Activated naive CD8-positive, alpha-beta T cell treated with anti-CD3 and anti-CD28 coated beads, Interleukin-2, amount 50 U/mL, for 24 hours (primary cell): ENCODE data around the gene LRRC59.

Source experiments
- ATAC-seq: fragments of 150-1000 bp; cut with Tn5 transposase; one replicate; pipeline ENCODE4 v1.10.0; 2021
- DNase-seq: peaks from one replicate; pipeline ENCODE4 v3.0.0; 2021
- H3K27ac Mint-ChIP-seq: one replicate; pipeline ENCODE4 v1.8.0; 2021; ENCODE audit warnings: mild to moderate bottlenecking, mixed read lengths
- H3K27me3 Mint-ChIP-seq: one replicate; pipeline ENCODE4 v1.8.0; 2021; ENCODE audit warnings: mixed read lengths
- H3K36me3 Mint-ChIP-seq: one replicate; pipeline ENCODE4 v1.8.0; 2021; ENCODE audit warnings: low read depth, mixed read lengths
- H3K4me1 Mint-ChIP-seq: one replicate; pipeline ENCODE4 v1.8.0; 2021; ENCODE audit warnings: mixed read lengths
- H3K4me3 Mint-ChIP-seq: one replicate; pipeline ENCODE4 v1.8.0; 2021; ENCODE audit warnings: mild to moderate bottlenecking, moderate library complexity, mixed read lengths
- H3K9me3 Mint-ChIP-seq: one replicate; pipeline ENCODE4 v1.8.0; 2021; ENCODE audit warnings: mixed read lengths

Gene LRRC59

DNA sequence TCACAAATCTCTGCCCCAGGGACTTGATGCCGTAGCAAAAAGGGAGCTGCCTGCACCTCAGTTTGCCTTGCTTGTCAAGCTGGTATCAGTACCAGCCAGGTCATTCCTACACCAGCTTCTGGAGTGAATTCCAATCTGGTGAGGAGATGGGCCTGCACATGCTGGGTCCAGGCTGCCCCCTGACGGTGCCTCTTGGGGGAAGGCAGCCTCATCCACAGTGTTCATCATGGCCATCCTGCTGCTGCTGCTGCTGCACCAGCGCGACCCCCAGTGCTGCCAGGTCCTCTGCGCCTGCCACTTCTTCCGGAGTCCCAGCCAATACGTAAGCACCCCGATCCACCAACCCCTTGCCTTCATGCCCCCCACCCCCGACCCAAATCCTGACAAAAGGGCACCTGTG is 32.6 kb downstream of the LRRC59 start:
- peaks cover 7% of the 10 kb centered on the region for H3K4me1 Mint-ChIP-seq
- H3K9me3 Mint-ChIP-seq, result no peaks in the 10 kb centered on the region
- no peak overlapping the region for H3K4me3 Mint-ChIP-seq
- H3K36me3 Mint-ChIP-seq, result peaks cover 16% of the 10 kb centered on the region
- H3K27ac Mint-ChIP-seq, result no peak overlapping the region
- no peaks in the 10 kb centered on the region for H3K27me3 Mint-ChIP-seq
- no peak for DNase-seq
- no peak for ATAC-seq

DNA sequence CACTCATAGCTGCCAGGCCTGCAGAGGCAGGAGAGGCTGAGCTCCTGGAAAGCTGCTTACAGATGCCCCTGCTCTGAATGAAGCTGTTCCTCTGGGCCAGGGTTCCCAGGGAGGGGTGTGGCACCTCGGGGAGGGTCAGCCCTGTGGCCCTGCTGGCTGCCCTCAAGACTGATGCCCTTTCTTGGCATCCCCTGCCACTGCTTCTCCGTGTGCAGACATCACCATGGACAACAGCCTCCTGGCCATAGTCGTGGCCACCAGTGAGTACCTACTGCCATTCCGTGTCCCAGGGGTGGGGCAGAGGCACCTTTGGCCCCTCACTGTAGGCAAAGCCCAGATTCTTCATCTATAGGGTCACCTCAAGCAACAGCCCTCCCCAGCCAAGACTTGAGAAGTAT is 33.3 kb downstream of the LRRC59 start:
- no peak for ATAC-seq
- peaks cover 13% of the 10 kb centered on the region for H3K36me3 Mint-ChIP-seq
- H3K4me1 Mint-ChIP-seq, result peaks cover 7% of the 10 kb centered on the region
- no peaks in the 10 kb centered on the region for H3K9me3 Mint-ChIP-seq
- no peak overlapping the region for H3K4me3 Mint-ChIP-seq
- DNase-seq, result no peak
- no peak overlapping the region for H3K27ac Mint-ChIP-seq
- no peaks in the 10 kb centered on the region for H3K27me3 Mint-ChIP-seq

GRCh38 chr17:50363217-50364060 is 33.9 kb downstream of the LRRC59 start:
- Mint-ChIP-seq H3K4me3 (no peak overlapping the region), H3K27ac (no peak overlapping the region), H3K4me1 (peaks cover 7% of the 10 kb centered on the region), H3K27me3 (no peaks in the 10 kb centered on the region), H3K9me3 (no peaks in the 10 kb centered on the region), H3K36me3 (peaks cover 11% of the 10 kb centered on the region)
- ATAC-seq (peak; percentile 6), DNase-seq (no peak)

GRCh38 chr17:50362661-50363060 is 34.7 kb downstream of the LRRC59 start:
- Mint-ChIP-seq H3K4me3 (no peak overlapping the region), H3K27me3 (no peaks in the 10 kb centered on the region), H3K27ac (no peak overlapping the region), H3K9me3 (no peaks in the 10 kb centered on the region), H3K4me1 (peaks cover 7% of the 10 kb centered on the region), H3K36me3 (peaks cover 4% of the 10 kb centered on the region)
- no peak for ATAC-seq
- DNase-seq, result no peak

GRCh38 chr17:50361561-50362480 is 35.5 kb downstream of the LRRC59 start:
- peaks cover 7% of the 10 kb centered on the region for H3K4me1 Mint-ChIP-seq
- no peaks in the 10 kb centered on the region for H3K27me3 Mint-ChIP-seq
- DNase-seq, result peak; percentile 52
- H3K27ac Mint-ChIP-seq, result peak overlapping the region; percentile 65
- peaks cover 4% of the 10 kb centered on the region for H3K36me3 Mint-ChIP-seq
- peak; percentile 80 for ATAC-seq
- no peak overlapping the region for H3K4me3 Mint-ChIP-seq
- H3K9me3 Mint-ChIP-seq, result no peaks in the 10 kb centered on the region

DNA sequence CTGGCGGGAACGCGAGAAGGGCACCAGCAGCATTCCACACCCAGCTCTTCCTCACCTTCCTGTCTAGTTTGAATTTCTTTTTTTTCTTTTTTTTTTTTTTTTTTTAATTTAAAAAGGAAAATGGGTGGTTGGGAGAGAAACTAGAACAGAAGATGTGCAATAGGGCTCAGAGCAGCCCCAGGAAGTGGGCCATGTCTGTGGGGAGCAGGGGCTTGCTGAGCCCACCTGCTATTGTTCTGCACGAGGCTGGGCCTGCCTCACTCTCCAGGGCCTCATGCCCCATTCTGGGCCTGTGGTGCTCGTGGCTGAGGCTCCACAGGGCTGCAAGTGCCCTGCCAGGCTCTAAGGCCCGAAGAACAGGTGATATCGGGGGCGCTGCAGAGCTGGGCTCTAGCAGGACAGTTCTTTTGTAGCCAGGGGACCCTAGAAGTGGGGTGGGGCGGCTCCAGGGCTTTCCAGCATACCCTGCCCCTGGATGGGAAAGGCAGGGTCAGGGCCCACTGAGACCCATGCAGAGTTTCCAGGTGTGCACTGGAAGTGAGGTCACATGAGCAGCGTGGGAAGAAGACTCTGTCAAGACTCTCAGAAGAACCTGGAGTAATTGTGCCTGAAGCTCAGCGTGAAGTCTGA is 36.7 kb downstream of the LRRC59 start:
- no peak for DNase-seq
- H3K27ac Mint-ChIP-seq, result no peak overlapping the region
- peaks cover 4% of the 10 kb centered on the region for H3K36me3 Mint-ChIP-seq
- H3K9me3 Mint-ChIP-seq, result no peaks in the 10 kb centered on the region
- no peak for ATAC-seq
- H3K4me1 Mint-ChIP-seq, result peaks cover 7% of the 10 kb centered on the region
- H3K27me3 Mint-ChIP-seq, result no peaks in the 10 kb centered on the region
- H3K4me3 Mint-ChIP-seq, result no peak overlapping the region

DNA sequence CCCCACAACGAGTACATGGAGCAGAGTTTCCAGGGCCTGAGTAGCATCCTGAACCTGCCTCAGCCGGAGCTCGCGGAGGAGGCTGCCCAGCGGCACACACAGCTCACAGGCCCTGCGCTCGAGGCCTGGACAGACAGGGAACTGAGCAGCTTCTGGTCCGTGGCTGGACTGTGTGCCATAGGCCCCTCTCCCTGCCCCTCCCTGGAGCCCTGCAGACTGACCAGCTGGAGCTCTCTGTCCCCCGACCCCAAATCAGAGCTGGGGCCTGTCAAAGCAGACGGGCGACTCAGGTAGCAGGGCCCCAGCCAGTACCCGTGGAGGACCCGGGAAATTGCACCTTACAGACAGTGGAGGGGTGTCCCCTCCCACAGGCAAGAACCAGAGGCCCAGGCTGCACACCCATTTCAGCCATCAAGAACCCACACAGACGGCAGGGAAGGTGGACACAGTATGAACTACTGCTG is 37.3 kb downstream of the LRRC59 start:
- H3K4me1 Mint-ChIP-seq, result peaks cover 7% of the 10 kb centered on the region
- no peaks in the 10 kb centered on the region for H3K9me3 Mint-ChIP-seq
- peak; percentile 2 for DNase-seq
- H3K36me3 Mint-ChIP-seq, result peaks cover 4% of the 10 kb centered on the region
- no peak overlapping the region for H3K27ac Mint-ChIP-seq
- ATAC-seq, result no peak
- H3K4me3 Mint-ChIP-seq, result no peak overlapping the region
- H3K27me3 Mint-ChIP-seq, result no peaks in the 10 kb centered on the region

DNA sequence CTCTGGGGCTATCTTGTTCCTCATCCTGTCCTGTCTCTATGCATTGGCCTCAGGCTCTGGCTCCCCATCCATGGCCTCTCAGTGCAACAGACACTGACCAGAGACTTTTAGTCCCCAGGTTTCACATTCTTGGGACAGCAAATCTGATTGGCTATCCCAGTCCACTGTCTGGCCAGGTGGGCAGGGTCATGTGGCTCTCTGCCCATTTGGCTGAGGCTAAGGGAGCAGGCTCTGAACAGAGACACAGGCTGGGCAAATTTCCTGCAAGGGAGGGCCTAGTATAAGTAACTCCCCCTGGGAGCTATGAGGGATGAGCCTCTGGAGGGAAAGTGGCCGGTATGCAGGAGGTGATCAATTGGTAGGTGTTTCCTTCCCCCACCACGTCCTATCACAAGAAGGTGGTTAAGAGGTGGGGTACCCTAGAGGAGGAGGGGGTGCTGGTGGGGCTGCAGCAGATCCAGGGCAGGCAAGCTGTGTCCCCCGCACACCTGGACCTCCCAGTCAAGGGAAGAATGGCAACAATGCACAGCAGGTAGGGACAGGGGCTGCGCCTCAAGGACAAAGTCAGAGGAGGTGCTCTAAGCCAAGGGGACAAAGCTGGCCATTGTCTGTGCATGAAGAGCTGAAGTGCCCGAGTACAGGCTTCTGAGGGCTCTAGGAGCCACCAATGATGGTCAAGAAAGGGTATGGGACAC is 38.2 kb downstream of the LRRC59 start:
- H3K36me3 Mint-ChIP-seq, result peaks cover 4% of the 10 kb centered on the region
- no peak overlapping the region for H3K27ac Mint-ChIP-seq
- no peak overlapping the region for H3K4me3 Mint-ChIP-seq
- DNase-seq (no peak), ATAC-seq (no peak)
- peaks cover 7% of the 10 kb centered on the region for H3K4me1 Mint-ChIP-seq
- no peaks in the 10 kb centered on the region for H3K9me3 Mint-ChIP-seq
- H3K27me3 Mint-ChIP-seq, result no peaks in the 10 kb centered on the region

GRCh38 chr17:50358177-50358576 is 39.1 kb downstream of the LRRC59 start:
- DNase-seq, result no peak
- peaks cover 7% of the 10 kb centered on the region for H3K4me1 Mint-ChIP-seq
- H3K27ac Mint-ChIP-seq, result no peak overlapping the region
- ATAC-seq, result no peak
- H3K27me3 Mint-ChIP-seq, result no peaks in the 10 kb centered on the region
- no peaks in the 10 kb centered on the region for H3K9me3 Mint-ChIP-seq
- no peak overlapping the region for H3K4me3 Mint-ChIP-seq
- peaks cover 4% of the 10 kb centered on the region for H3K36me3 Mint-ChIP-seq

GRCh38 chr17:50356892-50357510 is 40.3 kb downstream of the LRRC59 start:
- no peaks in the 10 kb centered on the region for H3K9me3 Mint-ChIP-seq
- peaks cover 2% of the 10 kb centered on the region for H3K4me1 Mint-ChIP-seq
- H3K36me3 Mint-ChIP-seq, result peaks cover 6% of the 10 kb centered on the region

GRCh38 chr17:50356418-50356817 is 40.9 kb downstream of the LRRC59 start:
- Mint-ChIP-seq H3K27me3 (no peaks in the 10 kb centered on the region), H3K36me3 (peaks cover 6% of the 10 kb centered on the region), H3K9me3 (no peaks in the 10 kb centered on the region), H3K4me3 (no peak overlapping the region), H3K4me1 (peaks cover 3% of the 10 kb centered on the region), H3K27ac (no peak overlapping the region)
- DNase-seq (no peak), ATAC-seq (no peak)

More at GRCh38 chr17:50356892-50357510, 40.3 kb downstream of the LRRC59 start:
- DNase-seq (no peak), ATAC-seq (no peak)
- Mint-ChIP-seq H3K27me3 (no peaks in the 10 kb centered on the region), H3K27ac (no peak overlapping the region), H3K4me3 (no peak overlapping the region)

- Mint-ChIP-seq H3K4me1 (peaks cover 3% of the 10 kb centered on the region), H3K4me3 (no peak overlapping the region), H3K36me3 (peaks cover 6% of the 10 kb centered on the region), H3K9me3 (no peaks in the 10 kb centered on the region), H3K27ac (no peak overlapping the region), H3K27me3 (no peaks in the 10 kb centered on the region)
- DNase-seq (no peak), ATAC-seq (no peak)
Measured at GRCh38 chr17:50355701-50356341, 41.5 kb downstream of the LRRC59 start.

- Mint-ChIP-seq H3K4me3 (no peak overlapping the region), H3K36me3 (peaks cover 6% of the 10 kb centered on the region), H3K4me1 (peaks cover 3% of the 10 kb centered on the region), H3K27ac (no peak overlapping the region), H3K9me3 (no peaks in the 10 kb centered on the region), H3K27me3 (no peaks in the 10 kb centered on the region)
- DNase-seq (no peak), ATAC-seq (no peak)
Measured at GRCh38 chr17:50355336-50355700, 42.0 kb downstream of the LRRC59 start.
